ENCODE measurements around the gene SOX13. TPM values are rescaled to one million over a fixed set of nuclear protein-coding genes. Genes with fewer than 3 reads are reported as not detected.

The SOX13 gene
- total and polyA plus RNA-seq, 9 of the 15 experiments (the other 6 are each of a cell fraction or from before 2014, with no cell fraction given) = 0.03 to 0.35 (median 0.06) TPM; not detected in 5

DNA sequence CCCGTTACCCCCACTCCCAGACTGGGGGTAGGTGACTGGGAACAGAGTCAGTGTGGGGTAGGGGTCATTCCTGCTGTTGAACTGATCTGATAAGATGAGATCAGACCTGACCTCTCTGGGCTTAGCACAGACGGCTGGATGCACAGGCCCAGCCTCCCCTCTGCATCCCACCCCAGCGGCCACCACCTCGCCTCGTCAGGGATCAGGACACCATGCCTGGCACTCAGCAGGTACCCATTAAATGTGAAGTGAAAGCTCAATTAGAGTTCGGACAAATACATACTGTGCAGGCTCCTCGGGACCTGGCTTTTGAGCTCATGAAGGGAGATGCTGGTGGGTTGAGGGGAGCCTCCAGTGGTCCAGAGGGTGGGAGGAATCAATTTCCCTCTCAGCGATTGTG lies 15.7 kb downstream of the SOX13 start:
- no peak for DNase-seq (ENCODE audit: extremely low read depth in 1 of 4, low spot score in 3 of 4)
- no peak for FAIRE-seq
- Histone ChIP-seq H3K9me3 (replicated peaks; ENCODE audit: control insufficient read depth, insufficient read depth, low read depth, low read length) (no peaks in the 10 kb centered on the region), H3K4me2 (ENCODE audit: insufficient read depth, low read length) (no peak overlapping the region), H3K27ac (ENCODE audit: extremely low read depth, low read depth, low read length) (no peak overlapping the region), H3K79me2 (ENCODE audit: control insufficient read depth, insufficient read depth, low read length) (no peaks in the 10 kb centered on the region), H3K4me3 (no peak overlapping the region), H3K4me1 (replicated peaks in 1 of 2; ENCODE audit: control insufficient read depth in 2 of 2, insufficient read depth in 2 of 2, low read length in 2 of 2) (no peaks in the 10 kb centered on the region), H3K27me3 (ENCODE audit: control insufficient read depth in 2 of 2, insufficient read depth in 2 of 2, low read length in 2 of 2) (peaks cover 25 to 80% of the 10 kb centered on the region in 2 experiments), H2AFZ (ENCODE audit: low read depth, low read length) (no peak overlapping the region), H4K20me1 (replicated peaks; ENCODE audit: control insufficient read depth, insufficient read depth, low read length) (peaks cover 3% of the 10 kb centered on the region; the same call in 1 of the 2 replicates), H3K9me1 (ENCODE audit: control insufficient read depth, insufficient read depth, low read length) (no peaks in the 10 kb centered on the region), H3K36me3 (ENCODE audit: control insufficient read depth, insufficient read depth, low read length) (no peaks in the 10 kb centered on the region), H3K9ac (ENCODE audit: insufficient read depth in 1 of 2, low read depth in 2 of 2, low read length in 2 of 2) (no peak overlapping the region)
- ChIA-PET CTCF (ENCODE audit: low intra/inter-chr PET ratio) (no interaction called here), POLR2A (no interaction called here)
- no TSS peak for BruUV-seq (replicated peaks)
- intact Hi-C loops (cut with micrococcal nuclease) (no loop called here), in situ Hi-C loops (cut with MboI) (no loop called here)
- ATAC-seq = no peak
- TF ChIP-seq SMARCE1 (IDR thresholded peaks at IDR 0.05) = no peak
- TF ChIP-seq BDP1 (IDR thresholded peaks at IDR 0.05; ENCODE audit: insufficient read depth, insufficient read length) = no peak
- no peak for TF ChIP-seq CBFA2T3 (IDR thresholded peaks at IDR 0.05)
- no peak for TF ChIP-seq ZNF766 (CRISPR knock-in tag; conservative IDR thresholded peaks at IDR 0.05)
- TF ChIP-seq ESRRB (CRISPR knock-in tag; IDR thresholded peaks at IDR 0.05; ENCODE audit: borderline replicate concordance) = no peak
- no peak for TF ChIP-seq TRIM24 (IDR thresholded peaks at IDR 0.05)
- TF ChIP-seq GTF2F1 (IDR thresholded peaks at IDR 0.05; ENCODE audit: low read depth, low read length) = no peak
- no peak for TF ChIP-seq XRCC4 (IDR thresholded peaks at IDR 0.05; ENCODE audit: extremely low read depth, insufficient read depth, insufficient read length)
- no peak for TF ChIP-seq SMAD1 (IDR thresholded peaks at IDR 0.05; ENCODE audit: low read depth, low read length, partially characterized antibody)
- TF ChIP-seq, protein P1, sequence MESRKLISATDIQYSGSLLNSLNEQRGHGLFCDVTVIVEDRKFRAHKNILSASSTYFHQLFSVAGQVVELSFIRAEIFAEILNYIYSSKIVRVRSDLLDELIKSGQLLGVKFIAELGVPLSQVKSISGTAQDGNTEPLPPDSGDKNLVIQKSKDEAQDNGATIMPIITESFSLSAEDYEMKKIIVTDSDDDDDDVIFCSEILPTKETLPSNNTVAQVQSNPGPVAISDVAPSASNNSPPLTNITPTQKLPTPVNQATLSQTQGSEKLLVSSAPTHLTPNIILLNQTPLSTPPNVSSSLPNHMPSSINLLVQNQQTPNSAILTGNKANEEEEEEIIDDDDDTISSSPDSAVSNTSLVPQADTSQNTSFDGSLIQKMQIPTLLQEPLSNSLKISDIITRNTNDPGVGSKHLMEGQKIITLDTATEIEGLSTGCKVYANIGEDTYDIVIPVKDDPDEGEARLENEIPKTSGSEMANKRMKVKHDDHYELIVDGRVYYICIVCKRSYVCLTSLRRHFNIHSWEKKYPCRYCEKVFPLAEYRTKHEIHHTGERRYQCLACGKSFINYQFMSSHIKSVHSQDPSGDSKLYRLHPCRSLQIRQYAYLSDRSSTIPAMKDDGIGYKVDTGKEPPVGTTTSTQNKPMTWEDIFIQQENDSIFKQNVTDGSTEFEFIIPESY (CRISPR knock-in tag; IDR thresholded peaks at IDR 0.05) = no peak
- no peak for TF ChIP-seq ZFP30 (CRISPR knock-in tag; IDR thresholded peaks at IDR 0.05; ENCODE audit: borderline replicate concordance)
- TF ChIP-seq POLR2H (tag; IDR thresholded peaks at IDR 0.05; ENCODE audit: low read depth) = no peak
- WGBS (ENCODE audit: insufficient coverage, low coverage, missing lambda C conversion rate) = 3% methylated on average over 8 of the region's 8 CpGs
